Stimulated activated CD4-positive, alpha-beta T cell treated with anti-CD3 and anti-CD28 coated beads, Interleukin-15, amount 100 ng/mL, for 1 hour (primary cell): Measurements from ENCODE around the gene PDE3B.
"Not testable (repeated sequence)": the region's sequence is repeated elsewhere in the genome, so short reads cannot be mapped to it uniquely, and the experiment has no call there.

ENCODE experiments used
- DNase-seq, 2 donors: peaks; one replicate each; pipeline ENCODE4 v3.0.0-alpha.2; 2020; ENCODE audit warnings: low read depth in 1 of 2, low spot score in 1 of 2

The PDE3B gene

DNA sequence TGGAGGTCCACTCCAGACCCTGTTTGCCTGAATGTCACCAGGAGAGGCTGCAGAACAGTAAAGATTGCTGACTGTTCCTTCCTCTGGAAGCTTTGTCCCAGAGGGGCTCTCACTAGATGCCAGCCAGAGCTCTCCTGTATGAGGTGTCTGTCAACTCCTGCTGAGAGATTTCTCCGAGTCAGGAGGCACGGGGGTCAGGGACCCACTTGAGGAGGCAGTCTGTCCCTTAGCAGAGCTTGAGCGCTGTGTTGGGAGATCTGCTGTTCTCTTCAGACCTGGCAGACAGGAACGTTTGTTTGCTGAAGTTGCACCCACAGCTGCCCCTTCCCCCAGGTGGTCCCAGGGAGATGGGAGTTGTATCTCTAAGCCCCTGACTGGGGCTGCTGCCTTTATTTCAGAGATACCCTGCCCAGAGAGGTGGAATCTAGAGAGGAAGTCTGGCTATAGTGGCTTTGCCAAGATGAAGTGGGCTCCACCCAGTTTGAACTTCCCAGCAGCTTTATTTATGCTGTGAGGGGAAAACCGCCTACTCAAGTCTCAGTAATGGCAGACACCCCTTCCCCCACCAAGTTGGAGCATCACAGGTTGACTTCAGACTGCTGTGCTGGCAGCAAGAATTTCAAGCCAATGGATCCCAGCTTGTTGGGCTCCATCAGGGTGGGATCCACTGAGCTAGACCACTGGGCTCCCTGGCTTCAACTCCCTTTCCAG lies 99.4 kb downstream of the PDE3B start:
- no peak for DNase-seq

DNA sequence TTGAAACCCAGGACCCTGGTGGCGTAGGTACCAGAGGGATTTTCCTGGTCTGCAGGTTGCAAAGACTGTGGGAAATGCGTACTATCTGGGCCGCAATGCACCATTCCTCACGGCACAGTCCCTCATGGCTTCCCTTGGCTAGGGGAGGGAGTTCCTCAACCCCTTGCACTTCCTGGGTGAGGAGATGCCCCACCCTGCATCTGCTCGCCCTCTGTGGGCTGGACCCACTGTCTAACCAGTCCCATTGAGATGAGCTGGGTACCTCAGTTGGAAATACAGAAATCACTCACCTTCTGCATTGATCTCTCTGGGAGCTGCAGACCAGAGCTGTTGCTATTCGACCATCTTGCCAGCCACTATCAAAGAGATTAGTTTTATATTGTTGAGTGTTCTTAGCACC lies 100.1 kb downstream of the PDE3B start:
- not testable (repeated sequence) for DNase-seq

DNA sequence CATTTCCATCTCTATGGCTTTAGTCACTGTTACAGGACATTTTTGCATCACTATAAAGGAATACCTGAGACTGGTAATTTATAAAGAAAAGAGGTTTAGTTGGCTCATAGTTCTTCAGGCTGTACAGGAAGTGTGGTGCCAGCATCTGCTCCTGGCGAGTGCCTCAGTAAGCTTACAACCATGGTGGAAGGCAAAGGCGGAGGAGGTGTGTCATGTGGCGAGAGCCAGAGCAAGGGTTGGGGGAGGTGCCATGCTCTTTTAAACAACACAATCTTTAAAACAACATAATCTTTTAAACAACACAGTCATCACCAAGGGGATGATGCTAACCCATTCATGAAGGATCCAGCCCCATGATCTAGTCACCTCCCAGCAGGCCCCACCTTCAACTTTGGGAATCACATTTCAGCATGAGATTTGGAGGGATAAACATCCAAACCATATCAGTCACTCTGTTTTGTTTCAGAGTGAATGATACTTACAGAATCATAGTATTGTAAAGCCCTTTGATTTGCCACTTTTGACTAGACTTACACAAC lies 103.3 kb downstream of the PDE3B start:
- no peak for DNase-seq

- no peak for DNase-seq
Observed at GRCh38 chr11:14748090-14748489, 104.5 kb downstream of the PDE3B start.

DNA sequence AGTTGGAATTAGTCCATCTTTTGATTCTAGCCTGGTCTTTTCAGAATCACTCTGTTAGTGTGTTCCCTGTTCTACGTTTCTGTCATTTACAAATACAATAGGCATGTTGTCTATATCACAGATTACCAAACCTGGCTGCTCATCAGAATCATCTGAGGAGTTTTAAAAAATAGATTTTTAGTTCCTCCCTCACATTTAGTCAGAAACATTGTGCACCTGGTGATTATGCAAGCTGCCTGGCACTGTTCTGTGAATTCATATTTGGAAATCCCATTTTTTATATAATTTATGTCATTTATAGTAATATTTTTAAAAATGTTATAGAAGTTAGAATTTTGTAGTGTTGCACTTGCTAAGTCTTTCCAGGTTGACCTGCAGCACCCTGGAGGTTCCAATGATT lies 107.3 kb downstream of the PDE3B start:
- no peak for DNase-seq

- DNase-seq, result no peak
Observed at GRCh38 chr11:14751975-14752407, 108.4 kb downstream of the PDE3B start.

DNA sequence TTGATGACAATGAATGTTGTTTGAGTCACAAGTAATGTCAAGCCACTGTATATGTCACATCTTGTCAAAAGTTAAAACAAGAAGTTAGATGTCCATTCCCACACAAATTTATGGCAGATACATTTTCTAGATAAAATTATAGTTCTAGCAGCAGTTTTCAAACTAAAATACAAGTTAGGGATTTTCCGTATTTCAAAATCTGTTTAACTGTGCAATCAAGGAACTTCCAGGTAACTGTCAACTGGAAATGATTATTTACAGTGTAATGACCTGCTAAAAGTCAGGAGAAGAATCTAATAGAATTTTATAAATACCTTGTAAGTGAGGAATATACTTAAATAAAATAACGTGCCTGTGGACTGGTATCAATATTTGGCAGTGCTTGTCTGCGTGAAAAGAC lies 111.5 kb downstream of the PDE3B start:
- DNase-seq, result no peak

GRCh38 chr11:14756349-14756748 lies 112.7 kb downstream of the PDE3B start:
- DNase-seq, result no peak

DNA sequence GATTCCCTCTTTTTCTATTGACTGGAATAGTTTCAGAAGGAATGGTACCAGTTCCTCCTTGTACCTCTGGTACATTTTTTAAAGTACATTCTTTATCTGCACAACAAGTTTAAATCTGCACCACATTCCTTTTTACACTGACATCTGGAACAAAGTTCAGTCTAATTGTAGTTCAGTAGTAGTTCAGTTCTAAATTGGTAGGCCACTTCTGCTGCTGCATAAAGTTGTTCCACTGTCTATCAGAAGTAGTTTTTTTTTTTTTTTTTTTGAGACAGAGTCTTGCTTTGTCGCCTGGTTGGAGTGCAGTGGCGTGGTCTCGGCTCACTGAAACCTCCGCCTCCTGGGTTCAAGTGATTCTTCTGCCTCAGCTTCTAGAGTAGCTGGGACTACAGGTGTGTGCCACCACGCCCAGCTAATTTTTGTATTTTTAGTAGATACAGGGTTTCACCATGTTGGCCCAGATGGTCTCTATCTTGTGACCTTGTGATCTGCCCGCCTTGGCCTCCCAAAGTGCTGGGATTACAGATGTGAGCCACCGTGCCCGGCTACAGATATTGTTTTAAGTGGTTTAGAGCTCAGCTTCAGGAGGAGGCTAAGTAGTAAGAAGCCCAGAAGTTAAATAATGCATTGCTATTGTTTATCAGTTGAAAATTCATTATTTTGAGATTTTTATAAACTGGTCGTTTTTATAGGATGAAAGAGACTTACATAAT lies 115.9 kb downstream of the PDE3B start:
- not testable (repeated sequence) for DNase-seq

DNA sequence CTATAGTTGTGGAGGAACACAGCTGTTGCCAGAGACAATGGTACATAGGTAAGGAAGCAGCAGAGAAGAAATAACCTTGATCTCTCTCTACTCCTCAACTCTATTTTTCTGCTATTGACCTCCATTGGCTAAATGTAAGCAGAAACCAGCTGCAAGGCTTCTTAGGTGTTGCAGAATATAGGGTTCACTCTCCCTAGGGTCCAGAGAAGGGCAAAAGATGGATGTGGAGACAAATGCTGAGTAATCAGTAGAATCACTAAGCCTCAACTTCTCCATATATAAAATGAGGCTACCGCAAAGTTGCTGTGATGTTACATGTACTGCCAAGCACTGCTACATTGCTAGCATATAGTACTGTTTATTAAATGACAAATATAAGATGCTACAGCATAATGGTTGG lies 120.6 kb downstream of the PDE3B start:
- no peak for DNase-seq

DNA sequence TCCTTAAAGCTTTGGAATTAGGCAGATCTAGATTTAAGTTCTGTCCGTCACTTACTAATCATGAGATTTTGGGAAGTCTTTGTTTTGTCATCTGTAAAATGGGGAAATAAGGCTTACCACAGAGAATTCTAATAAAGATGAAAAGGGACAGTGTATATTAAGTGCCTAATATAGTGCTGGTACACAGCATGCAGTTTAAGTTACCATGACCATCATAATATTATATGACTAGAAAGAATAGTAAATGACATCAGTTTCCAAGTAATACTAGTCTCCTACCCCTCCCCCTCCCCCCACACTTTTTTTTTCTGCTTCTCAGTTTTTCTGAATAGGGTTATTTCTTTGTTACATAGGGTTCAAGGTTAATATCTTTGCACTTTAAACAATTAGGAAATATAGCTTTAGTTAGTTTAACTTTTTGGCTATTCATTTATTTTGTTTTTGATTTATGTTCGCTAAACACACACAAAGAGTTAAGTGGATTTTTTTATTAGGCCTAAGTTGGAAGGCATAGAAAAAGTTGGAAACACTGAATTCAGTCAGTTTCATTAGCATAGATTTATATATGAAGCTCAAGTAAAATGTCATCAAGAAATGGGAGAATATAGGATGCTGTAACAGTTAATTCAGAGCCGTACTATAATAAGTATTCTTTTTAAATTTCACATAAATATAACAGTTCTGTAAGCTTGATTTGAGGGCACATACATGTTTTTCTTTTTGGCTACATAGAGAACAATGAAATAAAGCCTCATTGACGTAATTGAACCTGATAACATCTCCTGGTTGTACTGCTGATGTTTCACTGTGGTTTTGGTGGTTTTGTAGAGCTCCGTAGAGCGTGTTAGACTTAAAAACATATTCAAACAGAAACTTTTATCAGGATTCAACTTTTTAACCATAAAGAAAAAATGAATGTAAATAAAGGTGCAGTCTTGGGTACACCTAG lies 121.2 kb downstream of the PDE3B start:
- DNase-seq, result no peak

- no peak for DNase-seq
Observed at GRCh38 chr11:14766585-14766984, 123.0 kb downstream of the PDE3B start.

DNA sequence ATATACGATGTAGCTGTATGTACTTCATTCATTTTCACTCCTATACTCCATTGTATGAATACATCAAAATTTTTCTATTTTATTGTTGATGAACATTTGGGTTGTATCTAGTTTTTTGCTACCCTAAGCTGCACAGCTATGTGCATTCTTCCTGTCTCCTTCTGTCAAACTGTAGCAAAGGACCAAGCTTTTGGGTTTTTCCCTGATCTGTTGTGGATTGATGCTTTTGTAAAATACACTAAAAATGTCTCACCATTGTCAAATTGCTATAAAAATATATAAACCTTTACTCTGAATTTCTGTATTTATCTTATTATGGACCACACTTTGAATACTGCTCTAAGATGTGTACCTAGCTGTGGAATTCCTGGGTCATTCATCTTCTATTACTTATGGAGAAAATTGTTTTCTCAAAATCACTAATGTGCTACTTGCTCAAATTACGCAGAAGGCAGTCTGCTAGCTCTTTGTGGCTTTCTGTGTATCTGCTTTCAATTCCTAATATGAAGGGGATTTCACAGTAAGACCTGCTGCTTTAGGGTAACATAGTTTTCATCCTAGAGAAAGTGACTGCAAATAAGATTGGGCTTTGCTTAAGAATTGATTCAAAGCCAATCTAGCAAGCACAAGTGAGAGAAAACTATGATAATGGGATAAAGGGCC lies 125.1 kb downstream of the PDE3B start:
- no peak for DNase-seq

- no peak for DNase-seq
Observed at GRCh38 chr11:14773755-14774154, 130.2 kb downstream of the PDE3B start.

DNA sequence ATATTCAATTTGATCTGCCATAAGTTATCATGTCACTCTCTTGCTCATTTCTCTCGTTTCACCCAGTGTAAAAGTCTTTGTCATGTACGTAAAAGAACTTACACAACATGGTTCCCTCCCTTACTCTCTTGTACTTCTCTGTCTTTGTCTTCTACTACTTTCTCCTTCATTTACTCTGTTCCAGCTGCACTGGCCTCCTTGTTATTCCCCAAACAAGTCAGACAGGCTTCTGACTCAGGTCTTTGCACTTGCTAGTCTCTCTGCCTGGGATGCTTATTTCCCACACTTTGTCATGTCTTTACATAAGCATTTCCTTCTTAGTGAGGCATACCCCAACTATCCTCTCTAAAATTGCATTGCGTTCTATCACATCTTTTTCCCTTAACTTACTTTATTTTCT lies 131.1 kb downstream of the PDE3B start:
- DNase-seq, result no peak

GRCh38 chr11:14775897-14776296 lies 132.3 kb downstream of the PDE3B start:
- DNase-seq, result no peak

DNA sequence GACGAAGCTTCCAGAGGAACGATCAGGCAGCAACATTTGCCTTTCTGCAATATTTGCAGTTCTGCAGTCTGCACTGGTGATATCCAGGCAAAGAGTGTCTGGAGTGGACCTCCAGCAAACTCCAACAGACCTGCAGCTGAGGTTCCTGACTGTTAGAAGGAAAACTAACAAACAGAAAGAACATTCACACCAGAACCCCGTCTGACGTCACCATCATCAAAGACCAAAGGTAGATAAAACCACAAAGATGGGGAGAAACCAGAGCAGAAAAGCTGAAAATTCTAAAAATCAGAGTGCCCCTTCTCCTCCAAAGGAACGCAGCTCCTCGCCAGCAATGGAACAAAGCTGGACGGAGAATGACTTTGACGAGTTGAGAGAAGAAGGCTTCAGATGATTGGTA lies 134.9 kb downstream of the PDE3B start:
- DNase-seq, result not testable (repeated sequence)

GRCh38 chr11:14783788-14784187 lies 140.2 kb downstream of the PDE3B start:
- no peak for DNase-seq

DNA sequence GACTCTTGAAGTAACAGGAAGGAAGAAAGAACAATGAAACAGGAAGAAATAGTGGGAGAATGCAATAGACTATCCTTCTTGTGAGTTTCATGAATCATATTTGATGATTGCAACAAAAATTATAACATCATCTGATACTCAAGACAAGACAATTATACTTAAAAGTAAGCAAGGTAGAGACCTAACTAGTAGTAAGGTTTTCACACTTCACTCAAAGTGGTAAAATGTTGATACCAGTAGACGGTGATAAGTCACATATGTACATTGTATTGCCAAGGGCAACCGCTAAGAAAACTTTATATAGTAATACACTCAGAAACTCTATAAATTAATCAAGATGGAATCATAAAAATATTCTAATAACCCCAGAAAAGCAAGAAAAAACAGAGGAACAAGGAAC lies 140.6 kb downstream of the PDE3B start:
- DNase-seq, result no peak

DNA sequence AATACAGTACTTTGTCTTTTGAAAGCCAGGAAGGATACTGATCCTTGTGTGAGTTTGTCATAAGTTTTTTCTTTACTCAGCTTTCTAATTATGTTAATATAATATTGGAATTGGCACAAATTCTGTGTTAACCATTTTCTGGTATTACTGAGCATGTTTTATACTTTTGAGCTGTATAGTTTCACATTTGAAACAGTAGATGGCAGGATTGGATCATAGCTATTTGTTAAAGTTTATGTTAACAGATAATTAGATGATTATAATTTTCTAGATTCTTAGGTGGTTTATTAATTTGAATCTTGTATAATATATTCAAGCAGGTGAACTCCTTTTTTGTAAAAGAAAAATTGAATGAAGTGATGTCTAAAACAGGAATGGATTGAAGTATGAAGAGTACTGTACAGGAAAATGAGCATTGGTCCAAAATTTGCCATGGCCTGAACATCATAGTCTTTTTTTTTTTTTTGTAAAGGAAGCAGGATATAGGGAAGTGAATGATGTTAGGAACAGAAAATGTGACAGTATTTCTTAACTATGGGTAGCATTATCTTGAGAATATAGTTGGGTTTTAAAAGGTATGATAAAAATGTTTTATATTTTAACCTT lies 146.4 kb downstream of the PDE3B start:
- DNase-seq, result no peak
